Measurements from ENCODE around the gene PSMC4.

The PSMC4 gene

GRCh38 chr19:39993605-39994004 lies 22.6 kb downstream of the PSMC4 start:
- no peak for DNase-seq (ENCODE audit: low spot score)

GRCh38 chr19:39994361-39994760 lies 23.4 kb downstream of the PSMC4 start:
- no peak for DNase-seq (ENCODE audit: low spot score)

DNA sequence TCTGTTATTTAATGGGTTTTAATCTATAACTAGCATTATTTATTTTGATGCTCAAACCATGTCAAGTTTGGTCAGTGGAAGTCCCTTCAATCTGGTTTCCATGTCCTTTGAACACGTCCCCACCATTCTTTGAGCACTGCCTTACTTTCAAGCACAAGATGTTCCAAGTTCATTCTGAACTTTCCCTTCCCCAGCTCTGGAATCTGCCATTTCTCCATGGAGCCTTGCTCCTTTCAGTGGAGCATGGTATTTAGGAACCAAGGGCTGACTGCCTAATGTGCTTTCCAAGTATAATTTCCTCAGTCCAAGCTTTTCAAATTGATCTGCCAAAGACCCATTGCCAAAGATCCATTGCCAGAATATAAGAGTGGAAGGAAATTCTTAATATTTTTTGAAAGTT lies 24.8 kb downstream of the PSMC4 start:
- no peak for DNase-seq (ENCODE audit: low spot score)

DNA sequence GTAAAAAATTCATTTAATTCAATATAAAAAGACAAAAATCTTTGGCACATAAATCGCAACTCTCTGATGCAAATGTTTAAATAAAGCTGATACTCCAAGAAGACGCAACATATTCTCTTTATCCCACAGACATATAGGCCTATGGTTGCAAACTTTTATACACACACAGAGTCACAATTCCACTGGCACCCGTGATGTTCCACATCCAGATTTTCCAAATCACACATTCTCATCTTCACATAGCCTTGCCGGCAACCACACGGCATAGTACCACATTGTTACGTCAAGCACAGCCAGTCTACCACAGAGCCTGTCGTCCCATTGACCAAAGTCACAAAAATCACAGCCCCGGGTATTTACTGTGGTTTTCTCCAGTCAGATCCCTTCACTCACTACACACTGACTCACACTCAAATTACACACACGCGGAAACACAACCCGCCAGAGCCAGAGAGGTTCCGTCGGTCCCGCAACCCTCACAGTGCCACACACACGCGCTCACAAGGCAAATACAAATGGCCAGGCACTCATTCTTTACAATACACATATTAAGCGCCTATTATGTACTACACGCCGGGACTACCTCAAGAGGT lies 25.3 kb downstream of the PSMC4 start:
- peak; percentile 39 for DNase-seq (ENCODE audit: low spot score)

DNA sequence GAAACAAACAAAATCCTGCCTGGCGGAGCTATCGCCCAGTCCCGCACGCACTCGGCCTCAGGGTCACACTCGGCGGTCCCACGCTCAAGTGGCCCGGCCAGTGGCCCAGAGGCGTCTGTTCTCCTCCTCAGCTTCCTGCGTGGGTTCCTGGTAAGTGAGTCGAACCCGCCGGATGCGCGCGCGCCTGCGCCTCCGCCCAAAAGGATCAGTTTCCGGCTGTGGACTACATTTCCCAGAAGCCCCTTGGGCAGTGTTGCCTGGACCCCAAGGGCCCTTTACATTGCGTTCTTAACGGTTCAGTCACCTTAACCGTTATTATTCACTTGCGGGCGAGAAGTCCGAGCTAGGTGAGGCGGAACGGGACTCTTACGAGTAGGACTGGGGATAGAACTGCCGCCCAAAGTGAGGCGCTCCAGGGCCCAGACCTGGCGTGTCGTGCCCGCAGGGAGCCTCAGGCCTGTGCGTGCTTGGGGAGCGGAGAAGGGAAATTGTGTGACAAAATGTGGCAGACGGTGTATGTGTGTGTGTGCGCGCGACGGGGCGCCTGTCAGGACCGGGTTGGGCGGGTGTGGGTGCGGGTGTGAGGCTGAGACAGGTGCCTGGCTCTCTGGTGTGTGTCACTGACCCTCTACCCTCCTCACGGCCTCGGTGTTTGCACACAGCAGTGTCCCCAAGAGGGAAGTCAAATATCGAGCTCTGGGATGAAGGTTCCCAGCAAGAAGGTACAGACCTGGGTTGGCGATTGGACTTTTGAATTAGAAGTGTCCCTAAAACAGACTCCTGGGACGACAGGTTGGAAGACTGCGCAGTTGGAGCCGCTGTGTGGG lies 26.1 kb downstream of the PSMC4 start, which contains the start of gene ZNF546:
TSS of gene ZNF546 (plus strand) at position 250 of the 827 bp plus-strand sequence. CDS start 1,267 bp downstream, outside the sequence.
- peak; percentile 91 for DNase-seq (ENCODE audit: low spot score)

- DNase-seq (ENCODE audit: low spot score): peak; percentile 8
These were observed 26.8 kb downstream of the PSMC4 start for GRCh38 chr19:39997638-39998216.

DNA sequence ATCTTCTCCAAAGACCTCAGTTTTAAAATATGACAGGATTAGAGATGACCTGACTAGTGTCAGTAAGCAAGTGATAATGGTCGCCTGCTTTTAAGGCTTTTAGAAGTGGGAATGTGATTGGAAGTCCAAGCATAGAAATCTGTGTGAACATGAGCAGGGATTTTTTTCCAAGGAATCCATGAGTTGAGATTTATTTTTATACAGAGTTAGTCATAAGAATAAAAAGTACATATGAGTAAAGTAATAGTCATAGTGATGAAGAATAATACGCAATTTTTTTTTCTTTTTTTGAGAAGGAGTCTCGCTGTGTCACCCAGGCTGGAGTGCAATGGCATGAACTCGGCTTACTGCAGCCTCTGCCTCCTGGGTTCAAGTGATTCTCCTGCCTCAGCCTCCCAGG lies 27.5 kb downstream of the PSMC4 start:
- no peak for DNase-seq (ENCODE audit: low spot score)

DNA sequence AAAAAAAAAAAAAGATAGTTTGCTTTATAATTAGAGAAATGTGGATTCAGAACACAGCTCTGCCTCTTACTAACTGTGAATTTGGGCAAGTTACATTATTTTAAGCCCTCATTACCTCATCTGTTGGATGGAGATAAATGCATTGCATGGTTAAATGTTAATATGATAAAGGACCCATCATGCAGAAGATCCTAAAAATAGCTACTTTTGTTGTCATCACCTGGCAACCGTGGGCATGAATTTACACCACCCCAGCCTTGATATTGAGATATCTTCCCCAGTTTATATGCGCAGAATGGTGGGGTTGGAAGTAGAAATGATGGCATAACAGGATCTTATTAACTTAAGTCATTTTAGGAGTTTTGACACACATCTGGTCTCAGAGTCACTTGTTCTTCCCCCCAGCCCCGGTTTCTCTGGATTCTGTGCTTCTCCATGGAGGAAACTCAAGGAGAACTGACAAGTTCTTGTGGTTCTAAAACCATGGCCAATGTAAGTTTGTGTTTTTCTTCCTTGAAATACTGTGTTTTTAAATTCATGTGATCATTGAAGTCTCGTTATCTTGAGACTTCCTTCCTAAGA lies 34.8 kb downstream of the PSMC4 start:
- DNase-seq (ENCODE audit: low spot score): no peak

GRCh38 chr19:40006273-40006691 lies 35.3 kb downstream of the PSMC4 start:
- DNase-seq (ENCODE audit: low spot score): no peak

DNA sequence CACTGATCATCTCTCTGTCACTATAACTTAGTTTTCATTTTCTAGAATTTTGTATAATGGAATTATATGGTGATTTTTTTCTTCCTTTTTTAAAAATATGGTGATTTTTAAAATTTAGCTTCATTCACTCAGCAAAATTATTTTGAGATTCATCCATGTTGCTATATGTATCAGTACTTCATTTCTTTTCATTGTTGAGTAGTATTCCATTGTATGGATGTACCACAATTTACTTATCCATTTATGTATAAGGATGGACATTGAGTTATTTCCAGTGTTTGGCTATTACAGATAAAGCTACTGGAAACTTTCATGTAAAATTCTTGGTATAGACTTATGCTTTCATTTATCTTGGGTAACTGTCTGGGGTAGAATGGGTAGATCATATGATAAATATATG lies 38.7 kb downstream of the PSMC4 start:
- no peak for DNase-seq (ENCODE audit: low spot score)

DNA sequence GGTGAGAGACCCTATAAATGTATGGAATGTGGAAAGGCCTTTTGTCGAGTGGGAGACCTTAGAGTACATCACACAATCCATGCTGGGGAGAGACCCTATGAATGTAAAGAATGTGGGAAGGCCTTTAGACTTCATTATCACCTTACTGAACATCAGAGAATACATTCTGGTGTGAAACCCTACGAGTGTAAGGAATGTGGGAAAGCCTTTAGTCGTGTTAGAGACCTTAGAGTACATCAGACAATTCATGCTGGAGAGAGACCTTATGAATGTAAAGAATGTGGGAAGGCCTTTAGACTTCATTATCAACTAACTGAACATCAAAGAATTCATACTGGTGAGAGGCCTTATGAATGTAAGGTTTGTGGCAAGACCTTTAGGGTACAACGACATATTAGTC lies 43.0 kb downstream of the PSMC4 start:
- DNase-seq (ENCODE audit: low spot score): no peak

DNA sequence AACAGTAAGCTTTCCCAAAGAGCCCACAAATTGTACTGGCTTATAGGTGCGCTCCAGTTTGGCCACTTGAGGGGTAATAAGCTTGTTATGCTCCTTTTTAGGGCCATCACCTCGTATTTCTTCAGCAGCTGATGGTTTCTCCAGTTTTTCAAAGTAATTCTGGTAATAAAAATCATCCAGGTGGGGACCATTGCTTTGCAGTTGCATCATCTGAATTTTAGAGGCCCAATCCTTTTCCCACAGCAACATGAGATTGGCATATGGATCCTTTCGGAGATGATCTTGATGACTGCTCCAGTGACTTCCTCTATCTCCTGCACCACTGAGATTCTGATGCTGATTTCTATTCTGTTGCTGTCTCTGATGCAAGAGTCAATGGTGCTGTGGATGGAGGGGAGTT lies 53.0 kb downstream of the PSMC4 start:
- DNase-seq (ENCODE audit: low spot score): no peak

GRCh38 chr19:40025938-40026596 lies 55.1 kb downstream of the PSMC4 start:
- DNase-seq (ENCODE audit: low spot score): no peak

DNA sequence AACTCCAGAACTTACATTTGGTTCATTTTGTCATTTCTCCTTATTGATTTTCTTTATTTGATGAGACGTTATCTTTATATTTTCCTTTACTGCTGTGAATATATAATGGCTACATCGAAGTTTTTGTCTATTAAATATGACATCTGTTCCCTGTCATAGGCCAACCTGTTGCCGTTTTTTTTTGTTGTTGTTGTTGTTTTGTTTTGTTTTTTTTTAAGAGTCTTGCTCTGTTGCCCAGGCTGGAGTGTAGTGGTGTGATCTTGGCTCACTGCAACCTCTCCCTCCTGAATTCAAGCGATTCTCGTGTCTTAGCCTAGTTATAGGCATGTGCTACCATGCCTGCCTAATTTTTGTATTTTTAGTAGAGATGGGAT lies 55.6 kb downstream of the PSMC4 start:
- no peak for DNase-seq (ENCODE audit: low spot score)
